PFSK-1 (cell line): ENCODE data around the gene SLC12A4.

ENCODE experiments used
- FOXP2 ChIP-seq: optimal IDR thresholded peaks from 2 replicates; pipeline ENCODE3; 2011; ENCODE audit warnings: borderline replicate concordance, control low read depth, inconsistent platforms; ENCODE audit not compliant: insufficient read depth; ENCODE audit errors: extremely low read length, extremely low read depth
- POLR2AphosphoS5 ChIP-seq: IDR thresholded peaks from 2 replicates; pipeline ENCODE4 v1.6.1; 2012; ENCODE audit warnings: low read depth, mild to moderate bottlenecking, control low read depth, low read length, moderate library complexity
- SIN3A ChIP-seq: IDR thresholded peaks from 2 replicates; pipeline ENCODE4 v1.6.1; 2012; ENCODE audit warnings: mild to moderate bottlenecking, low read length, moderate library complexity, borderline replicate concordance; ENCODE audit not compliant: insufficient read depth
- TAF1 ChIP-seq: IDR thresholded peaks from 2 replicates; pipeline ENCODE4 v1.6.1; 2012; ENCODE audit warnings: low read length, control low read depth, borderline replicate concordance; ENCODE audit not compliant: insufficient read depth
- TF ChIP-seq, protein P1 (sequence below), 2 experiments: IDR thresholded peaks; 2 replicates each; pipeline versions ENCODE4 v1.6.1 to v1.8.0; 2011 to 2012; ENCODE audit warnings: low read depth in 2 of 2, low read length in 2 of 2, control low read depth in 1 of 2, inconsistent platforms in 1 of 2, mild to moderate bottlenecking in 1 of 2, moderate library complexity in 1 of 2; ENCODE audit not compliant: insufficient read depth in 1 of 2

SLC12A4 gene

DNA sequence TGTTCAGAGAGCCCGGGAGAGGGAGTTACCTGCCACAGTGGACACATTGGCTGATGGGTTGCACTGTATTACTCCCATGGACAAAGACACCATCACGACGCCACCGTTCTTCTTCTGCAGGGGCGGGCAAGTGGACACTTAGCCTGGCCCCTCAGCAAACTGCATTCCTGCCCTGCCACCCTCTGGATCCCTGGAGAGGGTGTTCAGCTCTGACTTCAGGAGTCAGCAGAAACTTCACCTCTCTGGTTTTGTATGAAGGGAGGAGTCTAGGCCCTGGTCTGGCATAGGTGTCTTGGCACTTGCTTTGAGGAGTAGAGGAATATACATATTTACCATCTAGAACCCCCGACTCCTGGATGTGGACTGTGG, 21.6 kb upstream of the SLC12A4 start:
- TF ChIP-seq TAF1 = no peak
- no peak for TF ChIP-seq SIN3A
- no peak for TF ChIP-seq FOXP2
- TF ChIP-seq POLR2AphosphoS5 = no peak
- TF ChIP-seq, protein P1, sequence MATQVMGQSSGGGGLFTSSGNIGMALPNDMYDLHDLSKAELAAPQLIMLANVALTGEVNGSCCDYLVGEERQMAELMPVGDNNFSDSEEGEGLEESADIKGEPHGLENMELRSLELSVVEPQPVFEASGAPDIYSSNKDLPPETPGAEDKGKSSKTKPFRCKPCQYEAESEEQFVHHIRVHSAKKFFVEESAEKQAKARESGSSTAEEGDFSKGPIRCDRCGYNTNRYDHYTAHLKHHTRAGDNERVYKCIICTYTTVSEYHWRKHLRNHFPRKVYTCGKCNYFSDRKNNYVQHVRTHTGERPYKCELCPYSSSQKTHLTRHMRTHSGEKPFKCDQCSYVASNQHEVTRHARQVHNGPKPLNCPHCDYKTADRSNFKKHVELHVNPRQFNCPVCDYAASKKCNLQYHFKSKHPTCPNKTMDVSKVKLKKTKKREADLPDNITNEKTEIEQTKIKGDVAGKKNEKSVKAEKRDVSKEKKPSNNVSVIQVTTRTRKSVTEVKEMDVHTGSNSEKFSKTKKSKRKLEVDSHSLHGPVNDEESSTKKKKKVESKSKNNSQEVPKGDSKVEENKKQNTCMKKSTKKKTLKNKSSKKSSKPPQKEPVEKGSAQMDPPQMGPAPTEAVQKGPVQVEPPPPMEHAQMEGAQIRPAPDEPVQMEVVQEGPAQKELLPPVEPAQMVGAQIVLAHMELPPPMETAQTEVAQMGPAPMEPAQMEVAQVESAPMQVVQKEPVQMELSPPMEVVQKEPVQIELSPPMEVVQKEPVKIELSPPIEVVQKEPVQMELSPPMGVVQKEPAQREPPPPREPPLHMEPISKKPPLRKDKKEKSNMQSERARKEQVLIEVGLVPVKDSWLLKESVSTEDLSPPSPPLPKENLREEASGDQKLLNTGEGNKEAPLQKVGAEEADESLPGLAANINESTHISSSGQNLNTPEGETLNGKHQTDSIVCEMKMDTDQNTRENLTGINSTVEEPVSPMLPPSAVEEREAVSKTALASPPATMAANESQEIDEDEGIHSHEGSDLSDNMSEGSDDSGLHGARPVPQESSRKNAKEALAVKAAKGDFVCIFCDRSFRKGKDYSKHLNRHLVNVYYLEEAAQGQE (IDR thresholded peaks at IDR 0.05; ENCODE audit: insufficient read depth in 1 of 2, low read depth in 2 of 2, low read length in 2 of 2) = no peak

DNA sequence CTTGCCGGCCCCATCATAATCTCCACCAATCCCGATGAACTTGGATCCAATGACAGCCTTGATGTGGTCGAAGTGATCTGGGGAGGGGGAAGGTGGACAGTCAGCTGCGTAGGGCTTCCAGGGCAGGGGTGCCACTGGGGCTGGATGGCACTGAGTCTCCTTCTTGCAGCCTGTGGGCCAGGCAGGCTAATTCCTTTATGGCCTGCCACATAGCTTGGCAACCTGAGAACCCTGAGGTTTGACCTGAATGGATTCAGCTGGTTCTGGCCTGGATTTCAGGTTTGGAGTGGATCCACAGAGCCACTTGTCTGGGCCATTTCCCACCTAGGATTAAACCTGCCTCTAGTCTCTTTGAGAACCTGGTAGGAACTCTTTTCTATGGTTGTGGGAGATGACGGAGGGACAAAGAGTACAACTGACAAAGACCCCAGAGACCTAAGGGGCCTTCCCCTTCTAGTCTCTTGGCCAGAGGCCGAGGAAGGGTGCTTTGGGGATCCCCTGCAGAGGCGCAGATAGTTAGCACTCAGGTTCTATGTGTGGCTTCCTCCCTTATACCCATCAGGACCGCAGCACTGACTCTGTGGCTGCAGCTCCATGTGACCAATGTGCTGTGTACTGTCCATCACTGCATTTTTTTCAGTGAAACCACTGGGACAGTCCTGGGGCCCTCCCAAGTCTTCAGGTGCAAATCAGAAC, 21.0 kb upstream of the SLC12A4 start:
- no peak for TF ChIP-seq FOXP2

DNA sequence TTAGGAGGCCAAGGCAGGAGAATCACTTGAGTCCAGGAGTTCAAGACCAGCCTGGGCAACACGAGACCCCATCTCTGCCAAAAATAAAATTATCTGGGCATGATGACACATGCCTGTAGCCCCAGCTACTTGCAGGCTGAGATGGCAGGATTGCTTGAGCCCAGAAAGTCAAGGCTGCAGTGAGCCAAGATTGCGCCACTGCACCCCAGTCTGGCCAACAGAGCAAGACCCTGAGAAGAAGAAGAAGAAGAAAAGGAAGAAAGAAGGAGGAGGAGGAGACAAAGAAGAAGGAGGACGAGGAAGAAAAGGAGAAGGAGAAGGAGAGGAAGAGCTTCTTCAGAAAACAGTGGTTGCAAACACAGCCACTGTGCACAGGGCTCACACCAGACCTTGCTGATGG, 20.2 kb upstream of the SLC12A4 start:
- TF ChIP-seq, protein P1 (IDR thresholded peaks at IDR 0.05; ENCODE audit: insufficient read depth in 1 of 2, low read depth in 2 of 2, low read length in 2 of 2) = no peak
- no peak for TF ChIP-seq SIN3A
- TF ChIP-seq FOXP2 = no peak
- no peak for TF ChIP-seq POLR2AphosphoS5
- TF ChIP-seq TAF1 = no peak

DNA sequence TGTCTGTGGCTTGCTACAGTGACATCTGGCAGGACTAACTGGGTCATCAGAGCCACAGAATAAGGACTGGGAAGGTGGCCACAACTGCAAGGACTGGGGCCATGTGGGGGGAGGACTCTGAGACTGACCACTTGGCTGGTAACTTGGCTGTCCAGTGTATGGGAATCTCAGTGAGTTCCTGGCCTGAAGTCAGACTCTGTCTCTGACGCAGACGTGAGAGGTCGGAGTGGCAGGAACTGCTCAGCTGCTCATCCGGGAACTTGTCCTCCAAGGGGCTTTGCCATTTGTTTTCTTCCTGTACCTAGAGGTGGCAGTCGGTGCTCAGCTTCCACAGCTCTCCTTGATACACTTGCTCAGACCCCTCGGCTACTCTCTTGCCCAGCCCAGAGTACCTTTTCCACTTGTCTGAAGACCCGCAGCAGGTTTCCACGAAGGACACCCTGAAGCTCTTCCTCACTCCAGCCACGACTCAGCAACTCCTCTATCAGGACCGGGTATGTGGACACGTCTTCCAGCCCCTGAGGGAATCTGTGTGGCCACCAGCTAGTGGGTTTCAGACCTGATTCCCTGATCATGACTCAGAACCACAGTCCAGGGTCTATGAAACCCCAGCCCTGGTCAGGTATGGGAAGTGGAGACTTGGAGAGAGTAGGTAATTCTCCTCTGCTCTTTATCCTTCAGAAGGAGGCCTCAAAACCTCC, 19.2 kb upstream of the SLC12A4 start:
- no peak for TF ChIP-seq FOXP2
- TF ChIP-seq SIN3A = no peak

DNA sequence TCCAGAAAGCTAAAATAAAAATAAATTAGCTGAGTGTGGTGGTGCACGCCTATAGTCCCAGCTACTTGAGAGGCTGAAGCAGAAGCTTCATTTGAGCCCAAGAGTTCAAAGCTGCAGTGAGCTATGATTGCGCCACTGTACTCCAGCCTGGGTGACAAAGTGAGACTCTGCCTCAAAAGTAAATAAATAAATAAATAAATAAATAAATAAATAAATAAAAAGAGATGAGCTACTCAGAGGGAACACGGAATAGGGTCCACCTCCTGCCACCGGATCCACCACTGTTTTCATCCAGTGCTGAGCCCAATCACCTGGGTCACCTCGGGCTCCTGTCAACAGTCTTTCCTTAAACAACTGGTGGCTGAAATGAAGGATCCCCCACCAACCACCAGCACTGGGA, 18.5 kb upstream of the SLC12A4 start:
- TF ChIP-seq POLR2AphosphoS5 (no peak), FOXP2 (no peak), SIN3A (no peak), TAF1 (no peak)
- TF ChIP-seq, protein P1 (IDR thresholded peaks at IDR 0.05; ENCODE audit: insufficient read depth in 1 of 2, low read depth in 2 of 2, low read length in 2 of 2) = no peak

DNA sequence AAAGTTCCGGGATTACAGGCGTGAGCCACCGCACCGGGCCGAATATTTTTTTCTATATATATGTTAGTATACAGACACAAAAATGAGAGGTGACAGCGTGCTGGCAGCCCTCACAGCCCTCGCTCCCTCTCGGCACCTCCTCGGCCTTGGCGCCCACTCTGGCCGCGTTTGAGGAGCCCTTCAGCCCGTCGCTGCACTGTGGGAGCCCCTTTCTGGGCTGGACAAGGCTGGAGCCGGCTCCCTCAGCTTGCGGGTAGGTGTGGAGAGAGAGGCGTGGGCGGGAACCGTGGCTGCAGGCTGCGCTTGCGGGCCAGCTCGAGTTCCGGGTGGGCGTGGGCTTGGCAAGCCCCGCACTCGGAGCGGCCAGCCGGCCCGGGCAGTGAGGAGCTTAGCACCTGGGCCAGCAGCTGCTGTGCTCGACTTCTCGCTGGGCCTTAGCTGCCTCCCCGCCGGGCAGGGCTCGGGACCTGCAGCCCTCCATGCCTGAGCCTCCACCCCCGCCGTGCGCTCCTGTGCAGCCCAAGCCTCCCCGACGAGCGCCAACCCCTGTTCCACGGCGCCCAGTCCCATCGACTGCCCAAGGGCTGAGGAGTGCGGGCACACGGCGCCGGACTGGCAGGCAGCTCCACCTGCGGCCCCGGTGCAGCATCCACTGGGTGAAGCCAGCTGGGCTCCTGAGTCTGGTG, 13.7 kb upstream of the SLC12A4 start:
- TF ChIP-seq SIN3A (no peak), TAF1 (no peak), FOXP2 (no peak), POLR2AphosphoS5 (no peak)
- TF ChIP-seq, protein P1 (IDR thresholded peaks at IDR 0.05; ENCODE audit: insufficient read depth in 1 of 2, low read depth in 2 of 2, low read length in 2 of 2) = no peak
